Suprapubic skin (tissue), 3 donors: Measurements from ENCODE around the gene TIMM44.

Experiments
- EP300 ChIP-seq: sonication (generic); formaldehyde crosslinking; IDR thresholded peaks from one replicate; pipeline ENCODE4 v1.6.1; 2017; ENCODE audit warnings: antibody characterized with exemption
- TF ChIP-seq, protein P1 (sequence below), 2 donors: fragments of 200-600 bp in 1 of 2; fragments of 450-650 bp in 1 of 2; sonication (generic) in 1 of 2; IDR thresholded peaks; one replicate each; pipeline ENCODE4 v1.5.1; 2016 to 2019; ENCODE audit warnings: antibody characterized with exemption in 2 of 2, mild to moderate bottlenecking in 1 of 2, moderate library complexity in 1 of 2

DNA sequence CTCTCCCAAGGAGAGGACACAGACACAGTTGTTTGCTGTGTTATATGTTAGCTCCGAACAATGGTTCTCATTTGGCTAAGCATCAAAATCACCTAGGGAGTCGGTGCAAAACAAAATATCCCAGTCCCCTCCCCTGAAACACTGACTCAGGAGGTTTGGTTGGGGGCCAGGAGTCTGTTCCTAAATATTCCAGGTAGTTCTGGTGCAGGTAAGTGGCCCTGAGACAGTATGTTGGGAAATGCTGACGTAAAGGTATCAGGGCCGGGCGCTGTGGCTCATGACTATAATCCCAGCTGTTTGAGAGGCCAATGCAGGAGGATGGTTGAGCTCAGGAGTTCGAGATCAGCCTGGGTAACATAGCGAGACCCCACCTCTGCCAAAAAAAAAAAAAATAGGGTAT lies 42.1 kb downstream of the TIMM44 start:
- TF ChIP-seq, protein P1, sequence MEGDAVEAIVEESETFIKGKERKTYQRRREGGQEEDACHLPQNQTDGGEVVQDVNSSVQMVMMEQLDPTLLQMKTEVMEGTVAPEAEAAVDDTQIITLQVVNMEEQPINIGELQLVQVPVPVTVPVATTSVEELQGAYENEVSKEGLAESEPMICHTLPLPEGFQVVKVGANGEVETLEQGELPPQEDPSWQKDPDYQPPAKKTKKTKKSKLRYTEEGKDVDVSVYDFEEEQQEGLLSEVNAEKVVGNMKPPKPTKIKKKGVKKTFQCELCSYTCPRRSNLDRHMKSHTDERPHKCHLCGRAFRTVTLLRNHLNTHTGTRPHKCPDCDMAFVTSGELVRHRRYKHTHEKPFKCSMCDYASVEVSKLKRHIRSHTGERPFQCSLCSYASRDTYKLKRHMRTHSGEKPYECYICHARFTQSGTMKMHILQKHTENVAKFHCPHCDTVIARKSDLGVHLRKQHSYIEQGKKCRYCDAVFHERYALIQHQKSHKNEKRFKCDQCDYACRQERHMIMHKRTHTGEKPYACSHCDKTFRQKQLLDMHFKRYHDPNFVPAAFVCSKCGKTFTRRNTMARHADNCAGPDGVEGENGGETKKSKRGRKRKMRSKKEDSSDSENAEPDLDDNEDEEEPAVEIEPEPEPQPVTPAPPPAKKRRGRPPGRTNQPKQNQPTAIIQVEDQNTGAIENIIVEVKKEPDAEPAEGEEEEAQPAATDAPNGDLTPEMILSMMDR (IDR thresholded peaks at IDR 0.05): no peak
- no peak for TF ChIP-seq EP300
